K562 (cell line): ENCODE results near the gene RPL35. TPM values are rescaled to one million over a fixed set of nuclear protein-coding genes. Genes with fewer than 3 reads are reported as not detected.

Source experiments
- ZNF253 ChIP-seq: fragments of 250-450 bp; sonication (Bioruptor Pico); conservative IDR thresholded peaks from 2 replicates; pipeline ENCODE4 v1.6.1; 2021; ENCODE audit warnings: mild to moderate bottlenecking
- ZNF444 ChIP-seq: fragments of 250-450 bp; sonication (Bioruptor Pico); IDR thresholded peaks from 2 replicates; pipeline ENCODE4 v1.4.0; 2020; ENCODE audit warnings: mild to moderate bottlenecking, moderate library complexity
- polyA plus RNA-seq, 8 experiments: library from polyadenylated mRNA; depleted of rRNA in 4 of 8; stranded (reverse) in 5 of 8; unstranded in 3 of 8; fragments of >200 nt; fragmentation: Nextera tagmentation in 2 of 8; fragmentation: Illumina TruSeq in 1 of 8; extraction: Ambion mirVana in 2 of 8; extraction: Trizol in 1 of 8; gene quantifications; 2 replicates each; pipeline versions ENCODE4 v1.2.1 to v1.2.3, GENCODE V29; 2011 to 2014; ENCODE audit warnings: inconsistent platforms in 1 of 8, missing spikeins in 1 of 8
- total RNA-seq, 7 experiments: library from RNA; depleted of rRNA in 6 of 7; stranded (reverse); fragments of >200 nt in 6 of 7; fragmentation: Illumina TruSeq in 2 of 7; extraction: Trizol in 2 of 7; gene quantifications; 2 replicates each; pipeline versions ENCODE4 v1.2.1 to v1.2.3, GENCODE V29; 2011 to 2021; ENCODE audit warnings: low replicate concordance in 1 of 7
- TF ChIP-seq, protein P1 (sequence below): fragments of 450-650 bp; IDR thresholded peaks from 2 replicates; pipeline ENCODE4 v1.6.1; 2016; ENCODE audit warnings: mild to moderate bottlenecking, moderate library complexity
- TF ChIP-seq, protein P2 (sequence below): fragments of 200-800 bp; sonication (Bioruptor generic); IDR thresholded peaks from 2 replicates; pipeline ENCODE4 v1.6.1; 2017; ENCODE audit warnings: missing genetic modification characterization, missing compliant biosample characterization

RPL35 gene
- total and polyA plus RNA-seq, 9 of the 15 experiments (the other 6 are each of a cell fraction or from before 2014, with no cell fraction given) = 1,755 to 5,101 (median 3,405) TPM

DNA sequence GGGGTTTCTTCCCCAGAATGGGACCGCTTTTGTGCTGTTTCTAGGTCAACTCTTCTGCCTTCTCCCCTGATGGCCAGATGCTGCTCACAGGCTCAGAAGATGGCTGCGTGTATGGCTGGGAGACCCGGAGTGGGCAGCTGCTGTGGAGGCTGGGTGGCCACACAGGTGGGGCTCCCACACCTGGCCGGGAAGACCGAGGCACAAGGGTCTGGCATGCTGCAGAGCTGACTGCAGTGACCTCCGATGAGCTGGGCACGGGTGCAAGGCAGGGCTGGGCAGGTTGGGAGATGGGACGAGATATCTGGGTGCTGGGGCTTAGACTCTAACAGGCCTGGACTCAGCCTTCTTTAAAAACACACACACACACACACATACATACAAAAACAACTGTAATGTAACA lies 7.6 kb downstream of the RPL35 start (continued):
- TF ChIP-seq, protein P1, sequence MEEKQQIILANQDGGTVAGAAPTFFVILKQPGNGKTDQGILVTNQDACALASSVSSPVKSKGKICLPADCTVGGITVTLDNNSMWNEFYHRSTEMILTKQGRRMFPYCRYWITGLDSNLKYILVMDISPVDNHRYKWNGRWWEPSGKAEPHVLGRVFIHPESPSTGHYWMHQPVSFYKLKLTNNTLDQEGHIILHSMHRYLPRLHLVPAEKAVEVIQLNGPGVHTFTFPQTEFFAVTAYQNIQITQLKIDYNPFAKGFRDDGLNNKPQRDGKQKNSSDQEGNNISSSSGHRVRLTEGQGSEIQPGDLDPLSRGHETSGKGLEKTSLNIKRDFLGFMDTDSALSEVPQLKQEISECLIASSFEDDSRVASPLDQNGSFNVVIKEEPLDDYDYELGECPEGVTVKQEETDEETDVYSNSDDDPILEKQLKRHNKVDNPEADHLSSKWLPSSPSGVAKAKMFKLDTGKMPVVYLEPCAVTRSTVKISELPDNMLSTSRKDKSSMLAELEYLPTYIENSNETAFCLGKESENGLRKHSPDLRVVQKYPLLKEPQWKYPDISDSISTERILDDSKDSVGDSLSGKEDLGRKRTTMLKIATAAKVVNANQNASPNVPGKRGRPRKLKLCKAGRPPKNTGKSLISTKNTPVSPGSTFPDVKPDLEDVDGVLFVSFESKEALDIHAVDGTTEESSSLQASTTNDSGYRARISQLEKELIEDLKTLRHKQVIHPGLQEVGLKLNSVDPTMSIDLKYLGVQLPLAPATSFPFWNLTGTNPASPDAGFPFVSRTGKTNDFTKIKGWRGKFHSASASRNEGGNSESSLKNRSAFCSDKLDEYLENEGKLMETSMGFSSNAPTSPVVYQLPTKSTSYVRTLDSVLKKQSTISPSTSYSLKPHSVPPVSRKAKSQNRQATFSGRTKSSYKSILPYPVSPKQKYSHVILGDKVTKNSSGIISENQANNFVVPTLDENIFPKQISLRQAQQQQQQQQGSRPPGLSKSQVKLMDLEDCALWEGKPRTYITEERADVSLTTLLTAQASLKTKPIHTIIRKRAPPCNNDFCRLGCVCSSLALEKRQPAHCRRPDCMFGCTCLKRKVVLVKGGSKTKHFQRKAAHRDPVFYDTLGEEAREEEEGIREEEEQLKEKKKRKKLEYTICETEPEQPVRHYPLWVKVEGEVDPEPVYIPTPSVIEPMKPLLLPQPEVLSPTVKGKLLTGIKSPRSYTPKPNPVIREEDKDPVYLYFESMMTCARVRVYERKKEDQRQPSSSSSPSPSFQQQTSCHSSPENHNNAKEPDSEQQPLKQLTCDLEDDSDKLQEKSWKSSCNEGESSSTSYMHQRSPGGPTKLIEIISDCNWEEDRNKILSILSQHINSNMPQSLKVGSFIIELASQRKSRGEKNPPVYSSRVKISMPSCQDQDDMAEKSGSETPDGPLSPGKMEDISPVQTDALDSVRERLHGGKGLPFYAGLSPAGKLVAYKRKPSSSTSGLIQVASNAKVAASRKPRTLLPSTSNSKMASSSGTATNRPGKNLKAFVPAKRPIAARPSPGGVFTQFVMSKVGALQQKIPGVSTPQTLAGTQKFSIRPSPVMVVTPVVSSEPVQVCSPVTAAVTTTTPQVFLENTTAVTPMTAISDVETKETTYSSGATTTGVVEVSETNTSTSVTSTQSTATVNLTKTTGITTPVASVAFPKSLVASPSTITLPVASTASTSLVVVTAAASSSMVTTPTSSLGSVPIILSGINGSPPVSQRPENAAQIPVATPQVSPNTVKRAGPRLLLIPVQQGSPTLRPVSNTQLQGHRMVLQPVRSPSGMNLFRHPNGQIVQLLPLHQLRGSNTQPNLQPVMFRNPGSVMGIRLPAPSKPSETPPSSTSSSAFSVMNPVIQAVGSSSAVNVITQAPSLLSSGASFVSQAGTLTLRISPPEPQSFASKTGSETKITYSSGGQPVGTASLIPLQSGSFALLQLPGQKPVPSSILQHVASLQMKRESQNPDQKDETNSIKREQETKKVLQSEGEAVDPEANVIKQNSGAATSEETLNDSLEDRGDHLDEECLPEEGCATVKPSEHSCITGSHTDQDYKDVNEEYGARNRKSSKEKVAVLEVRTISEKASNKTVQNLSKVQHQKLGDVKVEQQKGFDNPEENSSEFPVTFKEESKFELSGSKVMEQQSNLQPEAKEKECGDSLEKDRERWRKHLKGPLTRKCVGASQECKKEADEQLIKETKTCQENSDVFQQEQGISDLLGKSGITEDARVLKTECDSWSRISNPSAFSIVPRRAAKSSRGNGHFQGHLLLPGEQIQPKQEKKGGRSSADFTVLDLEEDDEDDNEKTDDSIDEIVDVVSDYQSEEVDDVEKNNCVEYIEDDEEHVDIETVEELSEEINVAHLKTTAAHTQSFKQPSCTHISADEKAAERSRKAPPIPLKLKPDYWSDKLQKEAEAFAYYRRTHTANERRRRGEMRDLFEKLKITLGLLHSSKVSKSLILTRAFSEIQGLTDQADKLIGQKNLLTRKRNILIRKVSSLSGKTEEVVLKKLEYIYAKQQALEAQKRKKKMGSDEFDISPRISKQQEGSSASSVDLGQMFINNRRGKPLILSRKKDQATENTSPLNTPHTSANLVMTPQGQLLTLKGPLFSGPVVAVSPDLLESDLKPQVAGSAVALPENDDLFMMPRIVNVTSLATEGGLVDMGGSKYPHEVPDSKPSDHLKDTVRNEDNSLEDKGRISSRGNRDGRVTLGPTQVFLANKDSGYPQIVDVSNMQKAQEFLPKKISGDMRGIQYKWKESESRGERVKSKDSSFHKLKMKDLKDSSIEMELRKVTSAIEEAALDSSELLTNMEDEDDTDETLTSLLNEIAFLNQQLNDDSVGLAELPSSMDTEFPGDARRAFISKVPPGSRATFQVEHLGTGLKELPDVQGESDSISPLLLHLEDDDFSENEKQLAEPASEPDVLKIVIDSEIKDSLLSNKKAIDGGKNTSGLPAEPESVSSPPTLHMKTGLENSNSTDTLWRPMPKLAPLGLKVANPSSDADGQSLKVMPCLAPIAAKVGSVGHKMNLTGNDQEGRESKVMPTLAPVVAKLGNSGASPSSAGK = no peak
- TF ChIP-seq ZNF444 (CRISPR knock-in tag) = no peak
- no peak for TF ChIP-seq ZNF253 (CRISPR knock-in tag)
- TF ChIP-seq, protein P2, sequence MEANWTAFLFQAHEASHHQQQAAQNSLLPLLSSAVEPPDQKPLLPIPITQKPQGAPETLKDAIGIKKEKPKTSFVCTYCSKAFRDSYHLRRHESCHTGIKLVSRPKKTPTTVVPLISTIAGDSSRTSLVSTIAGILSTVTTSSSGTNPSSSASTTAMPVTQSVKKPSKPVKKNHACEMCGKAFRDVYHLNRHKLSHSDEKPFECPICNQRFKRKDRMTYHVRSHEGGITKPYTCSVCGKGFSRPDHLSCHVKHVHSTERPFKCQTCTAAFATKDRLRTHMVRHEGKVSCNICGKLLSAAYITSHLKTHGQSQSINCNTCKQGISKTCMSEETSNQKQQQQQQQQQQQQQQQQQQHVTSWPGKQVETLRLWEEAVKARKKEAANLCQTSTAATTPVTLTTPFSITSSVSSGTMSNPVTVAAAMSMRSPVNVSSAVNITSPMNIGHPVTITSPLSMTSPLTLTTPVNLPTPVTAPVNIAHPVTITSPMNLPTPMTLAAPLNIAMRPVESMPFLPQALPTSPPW (CRISPR knock-in tag) = no peak
